CD4-positive, alpha-beta T cell treated with Interleukin-21 for 1 hour (primary cell): ENCODE measurements around the gene PRR16.

Experiments
- DNase-seq: peaks from one replicate; pipeline ENCODE4 v3.0.0-alpha.2; 2020

The PRR16 gene

GRCh38 chr5:120464627-120465435, 731 bp downstream of the PRR16 start:
- no peak for DNase-seq

GRCh38 chr5:120465436-120465961, 1.4 kb downstream of the PRR16 start:
- DNase-seq = no peak

DNA sequence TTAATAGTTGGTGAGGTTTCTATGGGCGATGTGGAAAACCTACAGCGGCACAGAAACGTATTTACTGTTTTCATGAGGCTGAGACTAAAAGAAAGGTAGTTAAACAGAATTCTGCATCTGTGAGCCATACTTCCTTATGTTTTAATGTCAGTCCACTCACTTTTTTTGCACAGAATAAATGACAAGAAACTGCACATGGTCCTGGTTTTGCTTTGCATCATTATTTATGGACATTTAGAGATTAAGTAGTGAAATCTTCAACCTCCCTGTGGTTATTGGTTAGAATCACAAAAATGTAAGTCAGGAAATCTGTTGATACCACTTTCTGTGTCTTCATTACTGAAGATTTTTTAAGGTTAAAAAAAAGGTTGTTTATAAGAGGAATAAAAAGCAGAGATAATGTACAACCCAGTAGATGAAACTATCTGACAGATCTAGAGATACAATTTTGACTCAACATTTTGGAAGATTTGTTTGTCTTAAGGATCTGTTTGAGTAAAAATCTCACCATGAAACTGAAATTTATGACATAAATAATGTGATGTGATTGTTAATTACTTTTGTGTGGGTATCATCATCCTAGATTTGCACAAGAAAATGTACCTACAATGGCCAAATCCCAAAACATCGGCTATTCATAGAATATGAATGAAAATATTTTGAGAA, 2.4 kb downstream of the PRR16 start:
- DNase-seq = no peak

- no peak for DNase-seq
These were observed 7.9 kb downstream of the PRR16 start for GRCh38 chr5:120471971-120472370.

- no peak for DNase-seq
These were observed 8.8 kb downstream of the PRR16 start for GRCh38 chr5:120472911-120473310.

- DNase-seq = no peak
These were observed 9.2 kb downstream of the PRR16 start for GRCh38 chr5:120473332-120473731.

DNA sequence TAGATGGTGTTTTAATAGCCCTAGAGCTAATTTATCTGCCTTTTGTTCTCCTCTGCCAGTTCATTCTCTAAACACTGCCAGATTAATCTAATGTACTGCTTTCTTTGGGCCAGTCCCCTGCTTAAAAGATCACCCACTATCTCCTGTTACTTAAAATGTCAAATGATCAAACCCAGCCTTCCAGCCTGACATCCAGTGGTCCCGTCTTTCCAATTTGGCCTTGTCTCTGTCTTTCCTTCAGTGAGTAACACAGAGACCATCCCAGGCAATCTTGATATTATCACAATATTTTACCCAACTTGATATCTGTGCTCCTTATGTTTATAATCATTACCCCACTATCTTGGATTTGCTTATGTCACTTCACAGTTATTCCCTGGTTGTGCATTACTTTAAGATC, 12.0 kb downstream of the PRR16 start:
- DNase-seq = no peak

- DNase-seq = no peak
These were observed 15.0 kb downstream of the PRR16 start for GRCh38 chr5:120479066-120479465.

DNA sequence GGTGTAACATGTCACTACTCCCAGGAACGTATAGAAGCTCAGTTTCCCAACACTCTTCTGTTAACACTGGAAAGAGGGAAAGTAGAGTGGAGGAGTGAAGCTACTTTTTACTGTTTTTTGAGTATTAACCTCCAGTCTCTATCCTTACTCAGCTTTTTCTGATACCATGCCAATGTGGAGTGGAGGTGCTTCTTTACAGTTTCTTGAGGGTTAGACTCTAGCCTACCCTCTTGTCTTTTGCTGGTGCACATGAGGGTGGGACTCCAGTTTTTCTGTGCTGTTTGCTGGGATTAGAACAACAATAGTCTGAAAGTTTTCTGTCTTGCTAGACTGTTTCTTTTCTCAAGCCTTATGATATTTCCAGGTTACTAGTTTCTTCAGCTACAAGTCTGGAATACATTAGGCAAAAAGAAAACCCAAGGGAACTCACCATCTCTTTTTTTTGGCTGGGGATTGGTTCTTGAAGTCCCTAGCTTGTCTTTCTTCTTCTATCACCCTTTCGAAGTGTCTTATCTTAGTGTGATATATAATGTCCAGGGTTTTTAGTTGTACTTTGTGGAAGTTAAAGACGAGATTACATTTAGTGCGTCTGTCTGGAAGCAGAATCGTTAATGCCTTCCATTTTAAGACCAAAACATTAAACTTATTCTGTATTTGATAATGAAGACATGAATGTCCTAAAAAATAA, 35.9 kb downstream of the PRR16 start:
- DNase-seq = no peak

GRCh38 chr5:120502531-120502930, 38.4 kb downstream of the PRR16 start:
- no peak for DNase-seq

DNA sequence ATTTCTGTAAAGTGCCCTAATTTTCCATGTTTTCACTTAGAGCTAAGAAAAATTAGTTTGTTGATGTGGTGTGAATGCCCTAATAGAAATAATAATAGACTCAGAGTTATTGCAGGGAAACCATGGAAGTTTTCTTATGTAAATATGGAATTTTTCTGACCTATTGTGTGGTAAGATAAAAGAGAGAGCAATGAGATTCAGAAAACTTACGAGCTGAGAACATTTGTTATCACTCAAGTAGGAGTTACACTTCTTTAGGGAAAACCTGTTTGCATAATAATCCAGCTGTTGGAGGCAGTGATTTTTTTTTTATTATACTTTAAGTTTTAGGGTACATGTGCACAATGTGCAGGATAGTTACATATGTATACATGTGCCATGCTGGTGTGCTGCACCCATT, 39.2 kb downstream of the PRR16 start:
- DNase-seq = no peak

DNA sequence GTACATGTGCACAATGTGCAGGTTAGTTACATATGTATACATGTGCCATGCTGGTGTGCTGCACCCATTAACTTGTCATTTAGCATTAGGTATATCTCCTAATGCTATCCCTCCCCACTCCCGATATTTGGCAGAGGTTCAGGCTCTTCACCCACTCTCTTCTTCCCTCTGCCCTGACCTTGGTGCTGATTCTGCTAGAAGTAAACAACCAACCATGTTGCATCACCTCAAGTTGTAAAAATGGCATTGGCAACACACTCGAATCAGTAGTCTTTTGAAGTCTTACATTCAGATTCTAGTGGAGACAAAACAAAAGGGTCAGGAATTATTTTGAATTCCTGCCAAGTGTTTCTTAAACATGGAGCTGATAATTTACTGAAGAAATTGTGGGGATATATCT, 40.0 kb downstream of the PRR16 start:
- no peak for DNase-seq

GRCh38 chr5:120507197-120507596, 43.1 kb downstream of the PRR16 start:
- DNase-seq = no peak

DNA sequence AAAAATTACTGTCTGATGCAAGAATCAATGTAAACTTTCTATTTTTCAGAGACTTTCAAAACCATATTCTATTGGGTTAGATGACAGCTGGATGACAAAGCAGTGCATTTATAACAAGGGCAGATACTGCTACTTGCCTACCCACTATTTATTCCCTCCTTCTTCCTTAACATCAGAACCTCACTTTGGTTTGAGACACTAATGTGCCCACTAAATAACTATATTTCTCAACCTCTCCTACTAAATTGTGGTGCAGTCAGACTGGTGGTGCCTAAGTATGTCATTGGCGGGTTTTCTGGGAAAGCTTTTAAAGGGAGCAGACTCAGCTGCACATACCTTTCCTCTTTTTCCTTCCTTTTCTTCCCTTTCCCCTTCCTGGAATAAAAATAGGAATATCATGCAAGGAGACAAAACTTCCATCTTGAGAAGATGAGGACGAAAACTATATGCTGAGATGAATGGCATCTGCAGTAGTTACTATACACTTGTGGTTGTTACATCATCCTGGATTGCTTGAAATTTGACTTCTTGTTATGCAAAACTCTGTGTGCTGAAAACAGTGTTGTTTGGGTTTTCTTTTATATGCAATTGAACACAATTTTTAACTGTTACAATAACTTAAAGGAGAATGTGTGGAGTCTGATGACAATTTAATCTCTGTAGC, 43.8 kb downstream of the PRR16 start:
- DNase-seq = no peak

DNA sequence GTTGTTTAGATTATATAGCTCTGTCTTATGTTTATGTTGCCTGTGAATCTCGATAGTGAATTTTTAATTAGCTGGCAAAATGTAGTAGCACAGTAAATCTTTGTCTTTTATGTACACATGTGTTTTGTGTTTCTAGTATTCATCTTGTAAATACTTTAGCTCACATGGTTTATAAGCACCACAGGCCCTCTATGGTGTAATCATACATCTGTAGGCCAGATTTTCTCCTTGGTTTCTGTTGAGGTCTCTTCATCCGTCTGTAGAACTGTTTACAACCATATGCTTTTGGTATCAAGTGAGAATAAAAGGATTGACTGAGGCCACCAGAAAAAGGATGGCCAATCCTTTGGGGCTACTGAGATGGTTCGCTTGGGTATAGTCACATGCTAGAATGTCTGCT, 45.0 kb downstream of the PRR16 start:
- DNase-seq = no peak

GRCh38 chr5:120510098-120510637, 46.1 kb downstream of the PRR16 start:
- DNase-seq = no peak

GRCh38 chr5:120510994-120511686, 47.0 kb downstream of the PRR16 start:
- DNase-seq = no peak

GRCh38 chr5:120512068-120512467, 48.0 kb downstream of the PRR16 start:
- no peak for DNase-seq

DNA sequence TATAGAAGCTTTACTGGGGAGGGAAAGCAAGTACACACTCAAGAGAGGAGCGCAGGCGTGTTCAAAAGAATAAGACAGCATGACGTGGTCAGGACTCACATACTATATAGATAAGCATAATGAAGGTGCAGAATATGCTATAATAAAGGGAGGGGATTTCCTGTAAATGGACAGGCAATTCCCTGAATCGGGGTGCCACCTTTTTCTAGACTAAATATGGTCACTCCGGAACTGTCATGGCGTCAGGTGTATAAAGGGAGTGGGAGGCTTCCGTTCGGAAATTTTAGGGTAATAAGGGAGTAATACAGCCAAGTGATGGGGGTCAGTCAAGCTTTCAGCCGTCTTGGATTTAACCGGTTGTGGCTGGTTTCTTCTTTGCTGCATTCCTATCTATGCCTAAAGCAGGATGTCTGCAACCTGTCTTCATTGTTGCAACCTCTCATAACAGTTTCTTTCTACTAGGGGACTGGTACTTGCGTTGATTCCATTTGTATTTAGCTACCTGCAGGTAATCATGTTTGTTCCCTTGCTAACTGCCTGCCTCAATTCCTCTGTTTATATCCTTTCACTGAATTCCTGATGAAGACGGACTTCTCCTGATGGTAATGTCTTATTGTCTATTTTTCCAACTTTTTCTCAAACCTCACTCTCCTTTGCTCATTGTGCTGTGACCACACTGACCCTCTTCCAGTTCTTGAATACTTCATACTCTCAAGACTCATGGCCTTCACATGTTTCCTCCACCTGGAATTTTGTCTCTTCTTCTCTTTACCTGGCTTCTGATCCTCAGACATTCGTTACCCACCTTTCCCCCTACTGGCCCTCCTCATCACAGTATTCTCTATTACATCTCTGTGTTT, 48.9 kb downstream of the PRR16 start:
- DNase-seq = no peak

DNA sequence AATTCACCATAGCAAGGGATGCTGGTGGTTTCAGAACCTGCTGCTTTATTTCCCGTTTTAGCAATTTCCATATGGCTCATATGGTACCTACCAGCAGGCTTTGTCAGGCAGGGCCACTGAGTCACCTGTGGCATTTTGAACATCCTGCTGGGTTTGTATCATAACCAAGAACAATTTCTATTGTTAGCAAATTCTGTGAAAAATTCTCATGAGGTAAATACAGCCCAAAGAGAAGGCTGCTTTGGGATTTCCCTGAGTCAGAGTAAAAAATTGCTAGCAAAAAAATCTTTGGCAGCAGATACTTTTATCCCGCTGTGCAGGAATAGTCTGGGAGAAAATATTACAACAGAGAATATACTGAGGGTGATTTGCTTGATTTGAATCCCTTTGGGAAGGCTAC, 52.7 kb downstream of the PRR16 start:
- DNase-seq = no peak

GRCh38 chr5:120517607-120518252, 53.6 kb downstream of the PRR16 start:
- no peak for DNase-seq
